Measurements from ENCODE around the gene CPXM1.

CPXM1 gene

GRCh38 chr20:2845607-2846006 is 45.2 kb upstream of the CPXM1 start:
- no peaks in the 10 kb centered on the region for H3K27me3 ChIP-seq (ENCODE audit: control insufficient read depth in 1 of 2, insufficient read depth in 1 of 2, low read length in 2 of 2)
- H3K36me3 ChIP-seq (ENCODE audit: control insufficient read depth in 1 of 2, insufficient read depth in 2 of 2, low read depth in 1 of 2, low read length in 2 of 2): peaks cover 7 to 29% of the 10 kb centered on the region in 2 experiments
- no peak overlapping the region for H2BK5ac ChIP-seq (ENCODE audit: low read depth, low read length, poor library complexity, severe bottlenecking)
- H3K9me3 ChIP-seq (ENCODE audit: control insufficient read depth, low read length): no peaks in the 10 kb centered on the region
- H3K79me1 ChIP-seq (replicated peaks; ENCODE audit: low read length, poor library complexity, severe bottlenecking): peaks cover 31% of the 10 kb centered on the region
- no peak overlapping the region for H3K18ac ChIP-seq (ENCODE audit: low read depth in 1 of 2, low read length in 2 of 2)
- H3K9ac ChIP-seq (ENCODE audit: low read length): no peak overlapping the region
- no peak overlapping the region for H3K14ac ChIP-seq (ENCODE audit: low read length in 2 of 2)
- H3K4me1 ChIP-seq (ENCODE audit: control insufficient read depth, insufficient read depth, low read depth, low read length): peaks cover 6% of the 10 kb centered on the region
- no peak overlapping the region for H3K27ac ChIP-seq (ENCODE audit: low read length, poor library complexity, severe bottlenecking)
- WGBS: 94% methylated on average over 2 of the region's 2 CpGs
- no peak for DNase-seq
- H2AFZ ChIP-seq (ENCODE audit: low read depth, low read length): no peak overlapping the region
- H4K91ac ChIP-seq (ENCODE audit: low read length): no peak overlapping the region
- no peak overlapping the region for H4K8ac ChIP-seq (ENCODE audit: low read length)
- no peak overlapping the region for H3K4ac ChIP-seq (ENCODE audit: low read depth in 1 of 2, low read length in 2 of 2)
- no peak overlapping the region for H3K23ac ChIP-seq (ENCODE audit: low read length in 2 of 2)
- H2AK5ac ChIP-seq (ENCODE audit: low read length, severe bottlenecking): no peak overlapping the region
- no peak overlapping the region for H2BK120ac ChIP-seq (ENCODE audit: low read depth, low read length)
- no peak overlapping the region for H3K4me3 ChIP-seq (ENCODE audit: insufficient read depth in 1 of 2, low read depth in 1 of 2, low read length in 2 of 2)
- no peak overlapping the region for H2BK12ac ChIP-seq (ENCODE audit: low read length in 2 of 2)
- no peak overlapping the region for H3K4me2 ChIP-seq (ENCODE audit: low read length, poor library complexity, severe bottlenecking)
- H2BK15ac ChIP-seq (ENCODE audit: low read depth, poor library complexity, severe bottlenecking): no peak overlapping the region

DNA sequence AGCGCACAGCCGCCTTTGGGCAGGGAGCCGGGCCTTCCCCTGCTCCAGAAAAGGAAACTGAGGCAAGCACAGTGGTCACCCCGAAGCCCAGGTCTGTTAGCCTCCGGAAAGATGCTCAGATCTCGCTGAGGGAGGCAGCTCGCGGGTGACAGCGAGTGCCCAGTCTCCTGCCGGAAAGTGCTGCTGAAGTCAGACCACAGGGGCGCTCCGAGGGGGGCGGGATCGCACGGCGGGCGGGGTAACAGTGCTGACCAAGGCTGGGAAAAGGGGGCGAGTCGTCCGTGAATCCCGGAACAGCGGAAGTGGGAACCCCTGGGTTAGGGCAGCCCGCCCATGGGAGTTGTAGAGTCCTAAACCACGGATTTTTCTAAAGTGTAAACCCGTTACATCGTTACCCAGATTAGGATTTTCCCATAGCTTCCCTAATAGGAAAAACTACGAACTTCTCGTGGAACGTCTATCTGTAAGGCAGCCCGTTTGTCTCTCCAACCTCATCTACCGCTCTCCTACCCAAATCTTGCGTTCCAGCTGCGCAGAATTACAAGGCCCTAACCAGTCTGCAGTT is 40.6 kb upstream of the CPXM1 start:
- Histone ChIP-seq H3K18ac (ENCODE audit: low read depth in 1 of 2, low read length in 2 of 2) (peak overlapping the region; percentile 79 to 91), H3K4me1 (ENCODE audit: control insufficient read depth, insufficient read depth, low read depth, low read length) (peaks cover 15% of the 10 kb centered on the region), H2BK15ac (ENCODE audit: low read depth, poor library complexity, severe bottlenecking) (no peak overlapping the region), H3K23ac (ENCODE audit: low read length in 2 of 2) (no peak overlapping the region), H3K4ac (ENCODE audit: low read depth in 1 of 2, low read length in 2 of 2) (peak overlapping the region in 1 of 2 experiments; percentile 78), H2AFZ (ENCODE audit: low read depth, low read length) (peak overlapping the region; percentile 75), H3K4me2 (ENCODE audit: low read length, poor library complexity, severe bottlenecking) (peak overlapping the region; percentile 61), H3K9me3 (ENCODE audit: control insufficient read depth, low read length) (no peaks in the 10 kb centered on the region), H3K9ac (ENCODE audit: low read length) (peak overlapping the region; percentile 92), H3K79me1 (replicated peaks; ENCODE audit: low read length, poor library complexity, severe bottlenecking) (peaks cover 40% of the 10 kb centered on the region), H2BK120ac (ENCODE audit: low read depth, low read length) (peak overlapping the region; percentile 69), H4K8ac (ENCODE audit: low read length) (peak overlapping the region; percentile 59), H4K91ac (ENCODE audit: low read length) (no peak overlapping the region), H2AK5ac (ENCODE audit: low read length, severe bottlenecking) (peak overlapping the region; percentile 65), H3K36me3 (ENCODE audit: control insufficient read depth in 1 of 2, insufficient read depth in 2 of 2, low read depth in 1 of 2, low read length in 2 of 2) (peaks cover 25 to 47% of the 10 kb centered on the region in 2 experiments), H3K14ac (ENCODE audit: low read length in 2 of 2) (peak overlapping the region in 1 of 2 experiments; percentile 48), H3K27me3 (ENCODE audit: control insufficient read depth in 1 of 2, insufficient read depth in 1 of 2, low read length in 2 of 2) (no peaks in the 10 kb centered on the region), H3K4me3 (ENCODE audit: insufficient read depth in 1 of 2, low read depth in 1 of 2, low read length in 2 of 2) (peak overlapping the region; percentile 88 to 92), H2BK12ac (ENCODE audit: low read length in 2 of 2) (peak overlapping the region in 1 of 2 experiments; percentile 15), H2BK5ac (ENCODE audit: low read depth, low read length, poor library complexity, severe bottlenecking) (peak overlapping the region; percentile 68), H3K27ac (ENCODE audit: low read length, poor library complexity, severe bottlenecking) (peak overlapping the region; percentile 66)
- DNase-seq: peak; percentile 91
- 3% methylated on average over 33 of the region's 33 CpGs for WGBS

DNA sequence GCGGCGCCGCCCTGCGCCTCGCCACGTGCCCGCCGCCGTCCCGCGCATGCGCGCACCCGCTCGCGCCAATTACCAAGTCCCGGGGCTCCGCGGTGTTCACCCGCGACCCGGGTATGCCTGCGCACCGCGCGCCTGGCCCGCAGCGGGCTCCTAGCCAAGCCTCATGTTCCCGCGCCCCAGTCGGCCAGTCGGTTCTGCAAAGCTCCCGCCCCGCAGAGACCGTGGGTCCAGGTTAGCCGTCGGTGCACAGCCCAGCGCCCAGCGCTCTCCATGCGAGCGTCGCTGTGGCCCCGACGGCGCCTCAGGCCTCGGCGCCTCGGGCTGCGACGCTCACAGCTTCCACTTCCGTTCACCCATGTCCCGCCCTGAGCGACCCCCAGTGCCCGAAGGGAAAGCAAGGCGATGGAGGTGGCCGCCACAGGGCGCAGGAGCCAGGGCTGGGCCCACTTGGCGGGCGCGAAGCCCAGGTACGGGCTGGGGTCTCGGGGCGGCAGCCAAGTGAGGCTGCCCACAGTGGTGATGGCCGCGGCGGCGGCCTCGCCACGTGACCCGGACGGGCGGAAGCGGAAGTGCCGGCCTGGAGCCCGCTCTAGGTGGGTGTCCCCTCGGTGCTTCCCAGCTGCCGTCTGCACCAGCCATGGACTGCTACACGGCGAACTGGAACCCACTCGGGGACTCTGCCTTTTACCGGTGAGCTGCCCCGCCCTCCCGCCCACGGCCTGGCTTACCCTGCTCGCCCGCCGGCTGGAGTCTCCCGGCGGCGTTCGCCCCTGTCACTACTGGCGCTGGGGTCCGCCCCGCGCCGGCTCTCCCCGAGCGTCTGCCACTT is 39.9 kb upstream of the CPXM1 start, which contains the start of the genes PCED1A and VPS16:
PCED1A (minus strand) TSS at position 518 of the 829 bp plus-strand sequence. CDS start 743 bp downstream, outside the sequence.
VPS16 (plus strand) TSS at position 608 of the 829 bp plus-strand sequence; CDS start at position 638, 30 bp downstream.
- Histone ChIP-seq H3K27ac (ENCODE audit: low read length, poor library complexity, severe bottlenecking) (peak within 1 kb of the TSS; percentile 66), H4K8ac (ENCODE audit: low read length) (peak within 1 kb of the TSS; percentile 100), H3K4me3 (ENCODE audit: insufficient read depth in 1 of 2, low read depth in 1 of 2, low read length in 2 of 2) (peak within 1 kb of the TSS; percentile 88 to 92), H2BK5ac (ENCODE audit: low read depth, low read length, poor library complexity, severe bottlenecking) (peak within 1 kb of the TSS; percentile 81), H3K4me2 (ENCODE audit: low read length, poor library complexity, severe bottlenecking) (peak within 1 kb of the TSS; percentile 62), H3K18ac (ENCODE audit: low read depth in 1 of 2, low read length in 2 of 2) (peak within 1 kb of the TSS; percentile 95 to 100), H3K36me3 (ENCODE audit: control insufficient read depth in 1 of 2, insufficient read depth in 2 of 2, low read depth in 1 of 2, low read length in 2 of 2) (peaks cover 32 to 53% of the 10 kb centered on the region in 2 experiments), H2AK5ac (ENCODE audit: low read length, severe bottlenecking) (peak within 1 kb of the TSS; percentile 65), H3K9ac (ENCODE audit: low read length) (peak within 1 kb of the TSS; percentile 92), H4K91ac (ENCODE audit: low read length) (peak within 1 kb of the TSS; percentile 99), H2AFZ (ENCODE audit: low read depth, low read length) (peak within 1 kb of the TSS; percentile 99), H3K14ac (ENCODE audit: low read length in 2 of 2) (peak within 1 kb of the TSS in 1 of 2 experiments; percentile 63), H3K23ac (ENCODE audit: low read length in 2 of 2) (no peak within 1 kb of the TSS), H3K4me1 (ENCODE audit: control insufficient read depth, insufficient read depth, low read depth, low read length) (peaks cover 15% of the 10 kb centered on the region), H3K79me1 (replicated peaks; ENCODE audit: low read length, poor library complexity, severe bottlenecking) (peaks cover 39% of the 10 kb centered on the region), H2BK120ac (ENCODE audit: low read depth, low read length) (peak within 1 kb of the TSS; percentile 86), H3K9me3 (ENCODE audit: control insufficient read depth, low read length) (no peaks in the 10 kb centered on the region), H3K4ac (ENCODE audit: low read depth in 1 of 2, low read length in 2 of 2) (peak within 1 kb of the TSS; percentile 94 to 100), H2BK12ac (ENCODE audit: low read length in 2 of 2) (peak within 1 kb of the TSS; percentile 16 to 63), H3K27me3 (ENCODE audit: control insufficient read depth in 1 of 2, insufficient read depth in 1 of 2, low read length in 2 of 2) (no peaks in the 10 kb centered on the region), H2BK15ac (ENCODE audit: low read depth, poor library complexity, severe bottlenecking) (peak within 1 kb of the TSS; percentile 93)
- 10% methylated on average over 86 of the region's 98 CpGs for whole genome bisulfite sequencing
- peak; percentile 88 for DNase-seq

GRCh38 chr20:2839732-2840137 is 39.3 kb upstream of the CPXM1 start:
- H3K23ac ChIP-seq (ENCODE audit: low read length in 2 of 2): no peak overlapping the region
- H2BK15ac ChIP-seq (ENCODE audit: low read depth, poor library complexity, severe bottlenecking): no peak overlapping the region
- no peaks in the 10 kb centered on the region for H3K27me3 ChIP-seq (ENCODE audit: control insufficient read depth in 1 of 2, insufficient read depth in 1 of 2, low read length in 2 of 2)
- H2BK5ac ChIP-seq (ENCODE audit: low read depth, low read length, poor library complexity, severe bottlenecking): no peak overlapping the region
- peak overlapping the region; percentile 94 to 100 for H3K4ac ChIP-seq (ENCODE audit: low read depth in 1 of 2, low read length in 2 of 2)
- peaks cover 15% of the 10 kb centered on the region for H3K4me1 ChIP-seq (ENCODE audit: control insufficient read depth, insufficient read depth, low read depth, low read length)
- no peak overlapping the region for H3K27ac ChIP-seq (ENCODE audit: low read length, poor library complexity, severe bottlenecking)
- 88% methylated on average over 20 of the region's 21 CpGs for WGBS
- H3K4me2 ChIP-seq (ENCODE audit: low read length, poor library complexity, severe bottlenecking): peak overlapping the region; percentile 62
- peak overlapping the region; percentile 100 for H4K8ac ChIP-seq (ENCODE audit: low read length)
- H3K18ac ChIP-seq (ENCODE audit: low read depth in 1 of 2, low read length in 2 of 2): peak overlapping the region; percentile 95 to 100
- peak overlapping the region; percentile 88 to 92 for H3K4me3 ChIP-seq (ENCODE audit: insufficient read depth in 1 of 2, low read depth in 1 of 2, low read length in 2 of 2)
- H3K14ac ChIP-seq (ENCODE audit: low read length in 2 of 2): peak overlapping the region in 1 of 2 experiments; percentile 63
- peak overlapping the region; percentile 40 for H2AK5ac ChIP-seq (ENCODE audit: low read length, severe bottlenecking)
- no peak for DNase-seq
- peak overlapping the region; percentile 92 for H3K9ac ChIP-seq (ENCODE audit: low read length)
- H2BK120ac ChIP-seq (ENCODE audit: low read depth, low read length): no peak overlapping the region
- no peaks in the 10 kb centered on the region for H3K9me3 ChIP-seq (ENCODE audit: control insufficient read depth, low read length)
- H3K36me3 ChIP-seq (ENCODE audit: control insufficient read depth in 1 of 2, insufficient read depth in 2 of 2, low read depth in 1 of 2, low read length in 2 of 2): peaks cover 34 to 56% of the 10 kb centered on the region in 2 experiments
- H4K91ac ChIP-seq (ENCODE audit: low read length): peak overlapping the region; percentile 99
- H2BK12ac ChIP-seq (ENCODE audit: low read length in 2 of 2): peak overlapping the region in 1 of 2 experiments; percentile 16
- H3K79me1 ChIP-seq (replicated peaks; ENCODE audit: low read length, poor library complexity, severe bottlenecking): peaks cover 39% of the 10 kb centered on the region
- peak overlapping the region; percentile 99 for H2AFZ ChIP-seq (ENCODE audit: low read depth, low read length)

All from mesenchymal stem cell (in vitro differentiated cells and primary cell).